ENCODE results near the gene ACTR3C. TPM values are rescaled to one million over a fixed set of nuclear protein-coding genes. Genes with fewer than 3 reads are reported as not detected.
"Not testable (repeated sequence)": the region's sequence is repeated elsewhere in the genome, so short reads cannot be mapped to it uniquely, and the experiment has no call there.

ACTR3C gene
- total RNA-seq, 1 donor from 2014 or later: not detected

DNA sequence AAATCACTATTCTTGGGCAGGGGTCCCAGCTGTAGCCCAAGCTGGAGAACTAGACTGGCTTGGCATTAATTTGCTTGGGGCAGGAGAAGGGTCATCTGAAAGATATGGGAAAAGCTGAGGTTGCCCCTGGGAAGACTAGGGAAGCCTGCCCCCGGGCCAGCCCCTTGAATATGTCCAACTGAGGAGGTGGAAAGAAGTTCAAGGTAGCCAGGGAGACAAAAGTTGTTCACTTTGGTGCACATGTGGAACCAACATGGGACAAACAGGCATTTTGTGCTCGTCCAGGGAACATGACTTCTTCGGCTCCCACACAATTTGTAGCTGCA is 1.6 kb downstream of the ACTR3C start:
- H3K4me1 ChIP-seq: peaks cover 9% of the 10 kb centered on the region
- no peak overlapping the region for H2AFZ ChIP-seq (replicated peaks)
- H3K79me2 ChIP-seq (ENCODE audit: low read depth): peaks cover 7% of the 10 kb centered on the region
- H3K27ac ChIP-seq: no peak overlapping the region
- peaks cover 10% of the 10 kb centered on the region for H3F3A ChIP-seq (ENCODE audit: low read depth)
- Mint-ChIP-seq H3K36me3 (no peaks in the 10 kb centered on the region), H3K4me3 (no peak overlapping the region), H3K27me3 (ENCODE audit: insufficient read depth, low read depth) (peaks cover 7% of the 10 kb centered on the region), H3K27ac (no peak overlapping the region), H3K4me1 (peaks cover 21% of the 10 kb centered on the region), H3K9me3 (peaks cover 2% of the 10 kb centered on the region)
- no peaks in the 10 kb centered on the region for H4K20me1 ChIP-seq (ENCODE audit: low read depth)
- no peak overlapping the region for H3K4me3 ChIP-seq
- no peak overlapping the region for H3K4me2 ChIP-seq
- TF ChIP-seq, protein P1, sequence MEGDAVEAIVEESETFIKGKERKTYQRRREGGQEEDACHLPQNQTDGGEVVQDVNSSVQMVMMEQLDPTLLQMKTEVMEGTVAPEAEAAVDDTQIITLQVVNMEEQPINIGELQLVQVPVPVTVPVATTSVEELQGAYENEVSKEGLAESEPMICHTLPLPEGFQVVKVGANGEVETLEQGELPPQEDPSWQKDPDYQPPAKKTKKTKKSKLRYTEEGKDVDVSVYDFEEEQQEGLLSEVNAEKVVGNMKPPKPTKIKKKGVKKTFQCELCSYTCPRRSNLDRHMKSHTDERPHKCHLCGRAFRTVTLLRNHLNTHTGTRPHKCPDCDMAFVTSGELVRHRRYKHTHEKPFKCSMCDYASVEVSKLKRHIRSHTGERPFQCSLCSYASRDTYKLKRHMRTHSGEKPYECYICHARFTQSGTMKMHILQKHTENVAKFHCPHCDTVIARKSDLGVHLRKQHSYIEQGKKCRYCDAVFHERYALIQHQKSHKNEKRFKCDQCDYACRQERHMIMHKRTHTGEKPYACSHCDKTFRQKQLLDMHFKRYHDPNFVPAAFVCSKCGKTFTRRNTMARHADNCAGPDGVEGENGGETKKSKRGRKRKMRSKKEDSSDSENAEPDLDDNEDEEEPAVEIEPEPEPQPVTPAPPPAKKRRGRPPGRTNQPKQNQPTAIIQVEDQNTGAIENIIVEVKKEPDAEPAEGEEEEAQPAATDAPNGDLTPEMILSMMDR (IDR thresholded peaks at IDR 0.05): no peak
- TF ChIP-seq EZH2phosphoT487 (IDR thresholded peaks at IDR 0.05): no peak
- no peak for TF ChIP-seq EZH2 (IDR thresholded peaks at IDR 0.05)
- H3K36me3 ChIP-seq: no peaks in the 10 kb centered on the region
- H3K9ac ChIP-seq: no peak overlapping the region
- H3K27me3 ChIP-seq: no peaks in the 10 kb centered on the region
- H3K9me3 ChIP-seq (ENCODE audit: low read depth): no peaks in the 10 kb centered on the region
- DNase-seq (ENCODE audit: low spot score): no peak

DNA sequence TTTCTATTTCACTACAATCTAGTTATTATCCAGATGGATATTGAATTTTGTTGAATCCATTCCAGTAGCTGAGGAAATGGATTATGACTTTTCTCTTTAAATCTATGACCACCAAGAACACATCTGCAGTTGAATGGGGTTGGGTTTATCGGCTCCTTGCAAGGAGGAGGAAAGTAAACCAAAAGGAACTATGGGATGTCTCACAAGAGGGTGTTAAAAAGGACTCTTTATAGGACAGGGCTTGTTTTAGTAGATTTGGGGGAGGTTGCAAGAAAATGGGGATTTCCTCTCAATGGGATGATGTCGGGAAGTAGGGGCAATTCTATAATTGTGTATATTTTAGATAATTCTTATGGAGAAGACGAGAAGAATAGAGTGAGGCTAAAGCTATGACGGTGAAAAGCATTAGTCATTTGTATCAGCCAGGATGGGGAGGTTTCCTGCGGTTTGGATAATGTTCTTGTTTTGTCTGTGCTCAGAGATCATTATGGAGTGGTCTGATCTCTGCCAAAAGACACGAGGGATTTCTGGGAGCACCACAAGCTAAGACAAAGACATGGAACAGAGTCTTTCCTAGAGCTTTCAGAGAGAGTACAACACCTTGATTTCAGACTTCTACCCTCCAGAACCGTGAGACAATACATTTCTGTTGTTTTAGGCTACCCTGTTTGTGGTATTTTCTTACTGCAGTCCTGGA is 5.4 kb downstream of the ACTR3C start:
- Mint-ChIP-seq H3K27ac (no peak overlapping the region), H3K36me3 (no peaks in the 10 kb centered on the region), H3K4me3 (no peak overlapping the region), H3K4me1 (peaks cover 13% of the 10 kb centered on the region), H3K9me3 (peaks cover 2% of the 10 kb centered on the region), H3K27me3 (ENCODE audit: insufficient read depth, low read depth) (peaks cover 5% of the 10 kb centered on the region)
- DNase-seq (ENCODE audit: low spot score): no peak
- Histone ChIP-seq H2AFZ (replicated peaks) (no peak overlapping the region), H3K4me3 (no peak overlapping the region), H3F3A (ENCODE audit: low read depth) (peaks cover 10% of the 10 kb centered on the region), H3K4me1 (no peaks in the 10 kb centered on the region), H3K79me2 (ENCODE audit: low read depth) (no peaks in the 10 kb centered on the region), H3K4me2 (no peak overlapping the region), H3K36me3 (no peaks in the 10 kb centered on the region), H3K9ac (no peak overlapping the region), H4K20me1 (ENCODE audit: low read depth) (no peaks in the 10 kb centered on the region), H3K27me3 (no peaks in the 10 kb centered on the region), H3K9me3 (ENCODE audit: low read depth) (no peaks in the 10 kb centered on the region), H3K27ac (no peak overlapping the region)
- TF ChIP-seq EZH2phosphoT487 (IDR thresholded peaks at IDR 0.05): no peak
- TF ChIP-seq, protein P1 (IDR thresholded peaks at IDR 0.05): no peak

DNA sequence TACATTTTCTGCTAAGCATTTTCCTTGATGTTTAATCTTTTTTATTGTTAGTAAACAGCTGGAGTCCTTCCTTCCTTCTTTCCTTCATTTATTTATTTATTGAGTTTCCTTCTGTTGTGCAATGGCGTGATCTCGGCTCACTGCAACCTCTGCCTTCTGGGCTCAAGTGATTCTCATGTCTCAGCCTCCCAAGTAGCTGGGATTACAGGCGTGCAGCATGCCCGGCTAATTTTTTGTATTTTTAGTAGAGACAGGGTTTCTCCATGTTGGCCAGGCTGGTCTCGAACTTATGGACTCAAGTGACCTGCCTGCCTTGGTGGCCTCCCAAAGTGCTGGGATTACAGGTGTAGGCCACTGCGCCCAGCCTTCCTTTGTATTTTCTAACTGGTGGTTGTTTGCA is 6.4 kb downstream of the ACTR3C start:
- H3K9ac ChIP-seq; H3K27me3 Mint-ChIP-seq (ENCODE audit: insufficient read depth, low read depth); H3K27ac Mint-ChIP-seq; H3K36me3 ChIP-seq; H3K4me2 ChIP-seq; H3K79me2 ChIP-seq (ENCODE audit: low read depth); H2AFZ ChIP-seq (replicated peaks); H3K36me3 Mint-ChIP-seq; H3K9me3 Mint-ChIP-seq; H3K27me3 ChIP-seq; H3K4me3 Mint-ChIP-seq; H3K9me3 ChIP-seq (ENCODE audit: low read depth); H3F3A ChIP-seq (ENCODE audit: low read depth); H3K4me1 ChIP-seq; DNase-seq (ENCODE audit: low spot score); H4K20me1 ChIP-seq (ENCODE audit: low read depth); H3K4me3 ChIP-seq; H3K27ac ChIP-seq: not testable (repeated sequence)
- peaks cover 14% of the 10 kb centered on the region for H3K4me1 Mint-ChIP-seq

- Mint-ChIP-seq H3K27ac (no peak overlapping the region), H3K4me3 (no peak overlapping the region), H3K36me3 (no peaks in the 10 kb centered on the region), H3K4me1 (peaks cover 10% of the 10 kb centered on the region), H3K27me3 (ENCODE audit: insufficient read depth, low read depth) (peaks cover 3% of the 10 kb centered on the region), H3K9me3 (no peaks in the 10 kb centered on the region)
- Histone ChIP-seq H3K4me1 (no peaks in the 10 kb centered on the region), H3K36me3 (no peaks in the 10 kb centered on the region), H4K20me1 (ENCODE audit: low read depth) (no peaks in the 10 kb centered on the region), H3F3A (ENCODE audit: low read depth) (peaks cover 10% of the 10 kb centered on the region), H3K9me3 (ENCODE audit: low read depth) (no peaks in the 10 kb centered on the region), H3K27ac (no peak overlapping the region), H3K79me2 (ENCODE audit: low read depth) (no peaks in the 10 kb centered on the region), H2AFZ (replicated peaks) (no peak overlapping the region), H3K4me2 (no peak overlapping the region), H3K4me3 (no peak overlapping the region), H3K27me3 (peaks cover 13% of the 10 kb centered on the region), H3K9ac (no peak overlapping the region)
- DNase-seq (ENCODE audit: low spot score): no peak
- TF ChIP-seq, protein P1 (IDR thresholded peaks at IDR 0.05): no peak
- TF ChIP-seq EZH2phosphoT487 (IDR thresholded peaks at IDR 0.05) (no peak), EZH2 (IDR thresholded peaks at IDR 0.05) (no peak)
Observed at GRCh38 chr7:150314639-150315239, 8.6 kb downstream of the ACTR3C start.
